IMR-90 (cell line): ENCODE results near the gene RNASEH2B. TPM values are rescaled to one million over a fixed set of nuclear protein-coding genes. Genes with fewer than 3 reads are reported as not detected.

Source experiments
- ATAC-seq: fragments of 200-7000 bp; cut with Tn5 transposase; 2 replicates; pipeline ENCODE4 v1.9.1; 2020; ENCODE audit warnings: low read depth, mild to moderate bottlenecking, moderate library complexity
- BruUV-seq: library from RNA; stranded (reverse); fragments of 400-500 nt; replicated peaks from 2 replicates; lab custom pipeline; 2021; lab: Mats Ljungman, UMichigan
- CTCF ChIA-PET: fragments of 300-600 bp; formaldehyde crosslinking; extraction: SDS; loops from one replicate; lab custom pipeline; 2021; ENCODE audit warnings: antibody characterized with exemption; lab: Yijun Ruan, JAX
- POLR2A ChIA-PET: fragments of 300-600 bp; sonication (Branson Sonifier 250); formaldehyde crosslinking; loops from one replicate; lab custom pipeline; 2022; ENCODE audit warnings: antibody characterized with exemption; ENCODE audit not compliant: unreplicated experiment; lab: Charles Lee
- DNase-seq: peaks from one replicate; pipeline ENCODE4 v3.0.0; 2013
- H2AFZ ChIP-seq: replicated peaks from 2 replicates; pipeline ENCODE3; 2013; ENCODE audit warnings: low read length, mild to moderate bottlenecking; ENCODE audit not compliant: poor library complexity
- H2AK5ac ChIP-seq: 2 replicates; pipeline ENCODE4 v1.6.1; 2013; ENCODE audit warnings: low read depth, low read length, inconsistent platforms
- H2AK9ac ChIP-seq: replicated peaks from 2 replicates; pipeline ENCODE3; 2013; ENCODE audit warnings: mild to moderate bottlenecking, low read depth, low read length, moderate library complexity; ENCODE audit not compliant: poor library complexity
- H2BK120ac ChIP-seq: 2 replicates; pipeline ENCODE4 v1.6.1; 2013; ENCODE audit warnings: low read depth, low read length, inconsistent platforms
- H2BK15ac ChIP-seq: 3 replicates; pipeline ENCODE4 v1.6.1; 2013; ENCODE audit warnings: low read depth, low read length, inconsistent platforms
- H2BK20ac ChIP-seq: 2 replicates; pipeline ENCODE4 v1.6.1; 2013; ENCODE audit warnings: low read depth, mild to moderate bottlenecking, inconsistent platforms, low read length, moderate library complexity
- H2BK5ac ChIP-seq: 2 replicates; pipeline ENCODE4 v1.6.1; 2013; ENCODE audit warnings: mild to moderate bottlenecking, low read depth, low read length, inconsistent platforms; ENCODE audit not compliant: poor library complexity, severe bottlenecking
- H3K14ac ChIP-seq: replicated peaks from 2 replicates; pipeline ENCODE4 v1.6.1; 2013; ENCODE audit warnings: low read depth, low read length, inconsistent platforms
- H3K18ac ChIP-seq: 2 replicates; pipeline ENCODE4 v1.6.1; 2013; ENCODE audit warnings: low read depth, low read length, control low read depth
- H3K23ac ChIP-seq: 2 replicates; pipeline ENCODE4 v1.6.1; 2013; ENCODE audit warnings: low read depth, low read length, inconsistent platforms
- H3K27ac ChIP-seq: 2 replicates; pipeline ENCODE4 v1.5.1; 2013; ENCODE audit warnings: mild to moderate bottlenecking, control low read depth, low read length; ENCODE audit not compliant: insufficient read depth
- H3K27me3 ChIP-seq: 2 replicates; pipeline ENCODE4 v1.6.1; 2013; ENCODE audit warnings: low read length; ENCODE audit not compliant: control insufficient read depth, insufficient read depth
- H3K36me3 ChIP-seq: 2 replicates; pipeline ENCODE4 v1.6.1; 2013; ENCODE audit warnings: low read length, mixed read lengths; ENCODE audit not compliant: control insufficient read depth, insufficient read depth
- H3K4ac ChIP-seq: 2 replicates; pipeline ENCODE4 v1.6.1; 2013; ENCODE audit warnings: low read depth, low read length, inconsistent platforms
- H3K4me1 ChIP-seq: 2 replicates; pipeline ENCODE4 v1.6.1; 2013; ENCODE audit warnings: low read length, mixed read lengths; ENCODE audit not compliant: control insufficient read depth, insufficient read depth
- H3K4me2 ChIP-seq: 2 replicates; pipeline ENCODE4 v1.6.1; 2013; ENCODE audit warnings: low read depth, mild to moderate bottlenecking, control low read depth, low read length, moderate library complexity
- H3K4me3 ChIP-seq: 2 replicates; pipeline ENCODE4 v1.5.1; 2013; ENCODE audit warnings: low read depth, mild to moderate bottlenecking, control low read depth, low read length, moderate library complexity; ENCODE audit not compliant: insufficient read depth
- H3K56ac ChIP-seq: 2 replicates; pipeline ENCODE4 v1.6.1; 2013; ENCODE audit warnings: low read length, inconsistent platforms; ENCODE audit not compliant: insufficient read depth; ENCODE audit errors: extremely low read depth
- H3K79me1 ChIP-seq, 2 experiments: 2 replicates each; pipeline ENCODE4 v1.6.1; 2013; ENCODE audit warnings: low read length in 2 of 2, inconsistent platforms in 1 of 2, low read depth in 1 of 2
- H3K9ac ChIP-seq: 2 replicates; pipeline ENCODE4 v1.6.1; 2013; ENCODE audit warnings: low read depth, low read length, control low read depth
- H3K9me1 ChIP-seq: 2 replicates; pipeline ENCODE4 v1.6.1; 2013; ENCODE audit warnings: low read length, inconsistent platforms; ENCODE audit not compliant: insufficient read depth
- H3K9me3 ChIP-seq: 2 replicates; pipeline ENCODE4 v1.6.1; 2013; ENCODE audit warnings: low read length; ENCODE audit not compliant: control insufficient read depth, insufficient read depth
- H4K20me1 ChIP-seq: 2 replicates; pipeline ENCODE4 v1.6.1; 2013; ENCODE audit warnings: low read length, inconsistent platforms; ENCODE audit not compliant: insufficient read depth
- H4K5ac ChIP-seq: 2 replicates; pipeline ENCODE4 v1.6.1; 2013; ENCODE audit warnings: mild to moderate bottlenecking, low read depth, low read length, control low read depth
- H4K8ac ChIP-seq, 2 experiments: 2 replicates each; pipeline ENCODE4 v1.6.1; 2013; ENCODE audit warnings: low read depth in 2 of 2, low read length in 2 of 2, control low read depth in 1 of 2, inconsistent platforms in 1 of 2
- H4K91ac ChIP-seq: 2 replicates; pipeline ENCODE4 v1.6.1; 2013; ENCODE audit warnings: low read depth, low read length, inconsistent platforms; ENCODE audit not compliant: insufficient read depth
- BHLHE40 ChIP-seq: fragments of 150-350 bp; IDR thresholded peaks from 2 replicates; pipeline ENCODE4 v1.6.1; 2016; ENCODE audit warnings: mild to moderate bottlenecking, low read depth, low read length
- CEBPB ChIP-seq: IDR thresholded peaks from 2 replicates; pipeline ENCODE4 v1.6.1; 2012; ENCODE audit warnings: low read depth, low read length, improper control_type of control experiment
- CHD1 ChIP-seq: IDR thresholded peaks from 2 replicates; pipeline ENCODE4 v1.6.1; 2012; ENCODE audit warnings: low read depth, low read length, improper control_type of control experiment
- CTCF ChIP-seq: conservative IDR thresholded peaks from 2 replicates; pipeline ENCODE4 v1.5.1; 2012; ENCODE audit warnings: mild to moderate bottlenecking, low read depth, low read length, improper control_type of control experiment
- ELK1 ChIP-seq: fragments of 150-350 bp; IDR thresholded peaks from 2 replicates; pipeline ENCODE4 v1.6.1; 2016; ENCODE audit warnings: low read depth, mild to moderate bottlenecking, low read length, moderate library complexity, borderline replicate concordance
- FOS ChIP-seq: fragments of 150-350 bp; IDR thresholded peaks from 2 replicates; pipeline ENCODE4 v1.6.1; 2016; ENCODE audit warnings: low read depth, low read length
- MAFK ChIP-seq: IDR thresholded peaks from 2 replicates; pipeline ENCODE4 v1.6.1; 2012; ENCODE audit warnings: low read depth, low read length, improper control_type of control experiment
- MAZ ChIP-seq: IDR thresholded peaks from 2 replicates; pipeline ENCODE4 v1.6.1; 2012; ENCODE audit warnings: low read depth, mild to moderate bottlenecking, low read length, improper control_type of control experiment, moderate library complexity, borderline replicate concordance
- MXI1 ChIP-seq: IDR thresholded peaks from 2 replicates; pipeline ENCODE4 v1.6.1; 2012; ENCODE audit warnings: low read depth, mild to moderate bottlenecking, low read length, moderate library complexity, borderline replicate concordance
- NFE2L2 ChIP-seq: fragments of 150-350 bp; IDR thresholded peaks from 2 replicates; pipeline ENCODE4 v1.6.1; 2016; ENCODE audit warnings: low read depth, mild to moderate bottlenecking, low read length
- POLR2A ChIP-seq: IDR thresholded peaks from 2 replicates; pipeline ENCODE4 v1.6.1; 2012; ENCODE audit warnings: mild to moderate bottlenecking, low read depth, low read length
- RAD21 ChIP-seq: IDR thresholded peaks from 2 replicates; pipeline ENCODE4 v1.6.1; 2012; ENCODE audit warnings: low read length, improper control_type of control experiment
- RCOR1 ChIP-seq: IDR thresholded peaks from 2 replicates; pipeline ENCODE4 v1.6.1; 2012; ENCODE audit warnings: mild to moderate bottlenecking, low read length, improper control_type of control experiment; ENCODE audit not compliant: insufficient replicate concordance
- RFX5 ChIP-seq: IDR thresholded peaks from 2 replicates; pipeline ENCODE4 v1.8.0; 2012; ENCODE audit warnings: low read depth, mild to moderate bottlenecking, low read length, moderate library complexity
- SMC3 ChIP-seq: fragments of 150-350 bp; IDR thresholded peaks from 2 replicates; pipeline ENCODE4 v1.6.1; 2016; ENCODE audit warnings: low read depth, mild to moderate bottlenecking, antibody characterized with exemption, low read length, moderate library complexity
- WGBS, 2 experiments: methylation state at CpG; one replicate each; pipeline versions ENCODE4 v1.1.5 to v1.1.7; 2013; ENCODE audit warnings: missing lambda C conversion rate in 2 of 2; ENCODE audit not compliant: insufficient read length in 1 of 2; ENCODE audit errors: extremely low coverage in 2 of 2; 5-methylcytosine and 5-hydroxymethylcytosine counted together
- dilution Hi-C: fragments of 300-500 bp; cut with HindIII; formaldehyde crosslinking; loops from one replicate; pipeline ENCODE4 v1.14.3; 2018; ENCODE audit warnings: low sequenced_read_pairs; ENCODE audit not compliant: unreplicated experiment
- in situ Hi-C: fragments of 300-500 bp; cut with MboI; formaldehyde crosslinking; loops from 3 replicates; pipeline ENCODE4 v1.14.3; 2019; ENCODE audit warnings: low sequenced_read_pairs, inconsistent platforms, mixed read lengths
- intact Hi-C: fragments of 100-400 bp; cut with micrococcal nuclease; formaldehyde crosslinking; loops from 2 replicates; pipeline ENCODE4 v1.10.0; 2022
- polyA plus RNA-seq, 3 experiments: library from polyadenylated mRNA; depleted of rRNA; stranded (reverse); fragments of >200 nt; gene quantifications; 2 replicates each; pipeline ENCODE4 v1.2.3, GENCODE V29; 2012; ENCODE audit warnings: low replicate concordance in 1 of 3
- total RNA-seq: library from RNA; depleted of rRNA; stranded (reverse); fragments of >200 nt; gene quantifications from 2 replicates; pipeline ENCODE4 v1.2.3, GENCODE V29; 2012
- TF ChIP-seq, protein P1 (sequence below): fragments of 150-350 bp; IDR thresholded peaks from 2 replicates; pipeline ENCODE4 v1.6.1; 2017; ENCODE audit warnings: mild to moderate bottlenecking, antibody characterized with exemption, low read length, low read depth

The RNASEH2B gene
- total and polyA plus RNA-seq, 2 of the 4 experiments (the other 2 are of a cell fraction), result 11.2 to 14.2 TPM

- H3K9me3 ChIP-seq, result no peaks in the 10 kb centered on the region
- in situ Hi-C loops (no loop called here), dilution Hi-C loops (no loop called here), intact Hi-C loops (no loop called here)
- no CpG with 5 or more reads among the region's 3 CpGs for WGBS, 2 experiments
- no peak overlapping the region for H4K5ac ChIP-seq
- H3K27me3 ChIP-seq, result no peaks in the 10 kb centered on the region
- H2BK15ac ChIP-seq, result no peak overlapping the region
- ChIA-PET CTCF (no interaction called here), POLR2A (no interaction called here)
- no peak overlapping the region for H3K23ac ChIP-seq
- H3K9me1 ChIP-seq, result no peaks in the 10 kb centered on the region
- DNase-seq (no peak), ATAC-seq (no peak)
- no peak overlapping the region for H2AFZ ChIP-seq
- H3K14ac ChIP-seq, result no peak overlapping the region
- H3K4me3 ChIP-seq, result no peak overlapping the region
- H3K4me2 ChIP-seq, result no peak overlapping the region
- H3K27ac ChIP-seq, result no peak overlapping the region
- H3K56ac ChIP-seq, result no peak overlapping the region
- no peak overlapping the region for H2AK5ac ChIP-seq
- no peak overlapping the region for H4K91ac ChIP-seq
- H3K4me1 ChIP-seq, result no peaks in the 10 kb centered on the region
- H2BK120ac ChIP-seq, result no peak overlapping the region
- BruUV-seq, result no TSS peak
- H4K20me1 ChIP-seq, result no peaks in the 10 kb centered on the region
- no peak overlapping the region for H2AK9ac ChIP-seq
- H2BK5ac ChIP-seq, result no peak overlapping the region
- H4K8ac ChIP-seq, result no peak overlapping the region
- no peak overlapping the region for H3K4ac ChIP-seq
- H3K79me1 ChIP-seq, result no peaks in the 10 kb centered on the region
- TF ChIP-seq CHD1 (no peak), NFE2L2 (no peak), MAFK (no peak), MXI1 (no peak), POLR2A (no peak), MAZ (no peak), BHLHE40 (no peak), ELK1 (no peak), RFX5 (no peak), FOS (no peak), RAD21 (no peak), RCOR1 (no peak), CEBPB (no peak), SMC3 (no peak), CTCF (no peak)
- TF ChIP-seq, protein P1, sequence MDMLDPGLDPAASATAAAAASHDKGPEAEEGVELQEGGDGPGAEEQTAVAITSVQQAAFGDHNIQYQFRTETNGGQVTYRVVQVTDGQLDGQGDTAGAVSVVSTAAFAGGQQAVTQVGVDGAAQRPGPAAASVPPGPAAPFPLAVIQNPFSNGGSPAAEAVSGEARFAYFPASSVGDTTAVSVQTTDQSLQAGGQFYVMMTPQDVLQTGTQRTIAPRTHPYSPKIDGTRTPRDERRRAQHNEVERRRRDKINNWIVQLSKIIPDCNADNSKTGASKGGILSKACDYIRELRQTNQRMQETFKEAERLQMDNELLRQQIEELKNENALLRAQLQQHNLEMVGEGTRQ, result no peak
- peaks cover 3% of the 10 kb centered on the region; the same call in 1 of the 2 replicates for H3K36me3 ChIP-seq
- no peak overlapping the region for H3K9ac ChIP-seq
- H2BK20ac ChIP-seq, result no peak overlapping the region
- H3K18ac ChIP-seq, result no peak overlapping the region
Observed at GRCh38 chr13:50942630-50943311, 33.2 kb downstream of the RNASEH2B start.
